ENCODE results near the gene SMIM10L1.

SMIM10L1 gene

GRCh38 chr12:11202811-11203210 lies 31.8 kb downstream of the SMIM10L1 start:
- DNase-seq, result no peak

- DNase-seq, result no peak
Measured at GRCh38 chr12:11204173-11204572, 33.2 kb downstream of the SMIM10L1 start.

GRCh38 chr12:11209113-11209512 lies 38.1 kb downstream of the SMIM10L1 start:
- no peak for DNase-seq
